Dermis microvascular lymphatic vessel endothelial cell (primary cell): ENCODE data around the gene ANKFY1. TPM values are rescaled to one million over a fixed set of nuclear protein-coding genes. Genes with fewer than 3 reads are reported as not detected.
A peak's percentile ranks its signal among the peaks of the same experiment; 100 is the strongest.
"Not testable (repeated sequence)": the region's sequence is repeated elsewhere in the genome, so short reads cannot be mapped to it uniquely, and the experiment has no call there.

Experiments
- DNase-seq, 2 donors: peaks; one replicate each; pipeline versions ENCODE4 v3.0.0 to v3.0.0-alpha.2; 2010; ENCODE audit warnings: low read depth in 2 of 2
- total RNA-seq: library from RNA; depleted of rRNA; stranded (reverse); fragments of >200 nt; gene quantifications from 2 replicates; pipeline ENCODE4 v1.2.1, GENCODE V29; 2014

Gene ANKFY1
- total RNA-seq, 1 donor from 2014 or later, result 21.7 TPM

DNA sequence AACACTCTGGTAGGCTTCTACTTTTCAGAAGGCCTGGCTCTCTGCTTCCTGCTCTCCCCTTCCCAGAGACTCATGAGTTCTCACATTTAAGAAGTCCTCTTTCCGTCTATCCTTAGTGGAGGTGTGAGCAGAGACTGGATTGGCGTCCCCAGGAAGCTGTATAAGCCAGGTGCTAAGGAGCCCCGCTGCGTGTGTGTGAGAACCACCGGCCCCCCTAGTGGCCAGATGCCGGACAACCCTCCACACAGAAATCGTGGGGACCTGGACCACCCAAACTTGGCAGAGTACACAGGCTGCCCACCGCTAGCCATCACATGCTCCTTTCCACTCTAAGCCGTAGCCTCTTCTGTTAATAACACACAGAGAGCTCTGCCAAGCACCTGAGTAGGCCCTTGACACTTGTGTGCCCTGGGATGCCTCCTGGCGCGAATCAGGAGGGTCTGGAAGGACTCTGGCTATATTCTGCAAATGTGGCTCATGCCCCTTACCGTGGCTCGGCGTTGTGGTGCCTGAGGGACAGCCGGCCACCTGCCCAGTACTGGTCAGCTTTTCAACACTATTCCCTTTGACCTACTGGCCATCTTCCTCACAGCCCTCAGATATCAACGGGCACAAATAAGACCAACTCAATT lies 106.9 kb downstream of the ANKFY1 start:
- DNase-seq, result no peak

DNA sequence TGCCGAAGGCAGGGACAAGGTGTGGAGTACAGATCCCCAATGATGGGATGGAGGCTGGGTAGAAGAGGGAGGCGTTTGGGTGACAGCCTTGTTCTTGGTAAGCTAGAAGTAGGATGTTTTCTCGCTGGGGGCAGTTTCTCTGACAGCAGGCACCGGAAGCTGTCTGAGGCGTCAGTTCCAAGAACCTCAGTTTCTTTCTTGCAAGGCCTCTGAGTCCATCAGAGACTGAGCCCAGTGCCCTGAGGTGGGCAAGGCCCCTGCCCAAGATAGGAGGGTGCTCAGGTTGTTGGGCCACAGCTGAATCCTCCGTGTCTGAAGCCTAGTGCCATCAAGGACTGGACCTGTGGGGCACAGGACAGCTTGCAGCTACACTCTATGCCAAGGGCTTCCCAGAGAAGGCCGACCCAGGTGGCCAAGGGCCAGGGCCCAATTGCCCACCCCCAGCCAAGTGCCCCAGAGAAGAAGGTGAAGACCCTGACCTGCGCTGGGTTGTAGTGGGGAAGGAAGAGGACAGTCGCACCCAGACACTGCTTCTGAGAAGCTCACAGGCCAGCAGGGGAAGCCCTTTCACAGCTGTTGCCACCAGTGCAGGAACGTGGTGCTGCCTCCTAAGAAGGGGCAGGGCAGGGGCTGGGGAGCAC lies 107.7 kb downstream of the ANKFY1 start:
- no peak for DNase-seq

DNA sequence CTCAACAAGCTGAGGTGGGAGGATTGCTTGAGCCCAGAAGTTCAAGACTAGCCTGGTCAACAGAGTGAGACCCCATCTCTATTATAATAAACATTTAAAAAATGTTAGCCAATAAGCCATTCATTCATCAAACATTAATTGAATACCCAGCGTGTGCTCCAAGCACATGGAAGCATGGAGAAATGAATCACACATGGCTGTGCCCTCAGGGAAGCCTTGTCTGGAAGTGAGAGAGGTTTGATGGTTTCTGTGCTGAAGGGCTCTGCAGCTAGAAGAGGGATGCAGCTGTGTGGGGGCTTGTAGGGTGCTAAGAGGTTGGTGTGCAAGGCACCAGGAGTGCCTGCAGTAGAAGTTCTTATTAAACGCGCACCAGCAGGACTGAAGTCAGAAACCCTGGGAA lies 109.6 kb downstream of the ANKFY1 start:
- DNase-seq, result no peak

- DNase-seq, result no peak
Measured at GRCh38 chr17:4152471-4152870, 111.3 kb downstream of the ANKFY1 start.

DNA sequence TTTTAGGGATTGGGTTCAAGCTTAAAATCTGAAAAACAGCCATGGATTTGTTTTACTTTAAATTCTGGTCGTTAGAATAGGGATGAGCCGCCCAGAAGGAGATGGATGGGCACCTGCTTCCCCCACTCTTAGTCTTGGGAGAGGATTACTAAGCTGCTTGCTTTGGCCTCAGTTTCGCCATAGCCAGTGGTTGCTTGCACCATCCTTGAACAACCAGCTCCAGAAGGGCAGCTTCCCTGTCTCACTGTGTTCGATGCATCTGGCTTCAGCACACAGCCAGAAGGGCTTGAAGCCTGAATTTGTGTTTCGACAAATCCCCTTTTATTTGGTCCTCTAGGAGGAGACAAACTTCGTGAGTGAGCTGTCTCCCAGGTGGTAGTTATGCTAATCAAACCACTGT lies 113.7 kb downstream of the ANKFY1 start:
- DNase-seq, result no peak

- no peak for DNase-seq
Measured at GRCh38 chr17:4148611-4149308, 115.0 kb downstream of the ANKFY1 start.

DNA sequence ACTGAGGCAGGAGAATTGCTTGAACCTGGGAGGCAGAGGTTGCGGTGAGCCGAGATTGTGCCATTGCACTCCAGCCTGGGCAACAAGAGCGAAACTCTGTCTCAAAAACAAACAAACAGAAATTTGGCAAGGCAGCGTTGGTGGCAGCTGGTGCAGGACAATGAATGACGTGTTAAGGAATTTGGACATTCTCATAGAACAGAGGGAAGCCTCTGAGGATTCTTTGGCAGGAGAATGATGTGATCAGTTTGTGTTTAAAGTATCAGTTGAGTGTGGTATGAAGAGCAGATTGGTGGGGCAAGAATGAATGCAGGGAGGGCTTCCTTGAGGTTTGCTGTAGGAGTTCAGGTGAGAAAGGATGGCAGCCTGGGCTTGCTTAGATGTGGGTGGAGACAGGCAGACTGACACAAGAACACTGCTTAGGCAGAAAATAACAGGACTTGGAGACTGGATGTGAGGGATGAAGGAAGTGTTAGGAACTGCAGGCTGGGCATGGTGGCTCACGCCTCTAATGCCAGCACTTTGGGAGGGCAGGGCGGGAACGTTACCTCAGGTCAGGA lies 115.9 kb downstream of the ANKFY1 start:
- no peak for DNase-seq

DNA sequence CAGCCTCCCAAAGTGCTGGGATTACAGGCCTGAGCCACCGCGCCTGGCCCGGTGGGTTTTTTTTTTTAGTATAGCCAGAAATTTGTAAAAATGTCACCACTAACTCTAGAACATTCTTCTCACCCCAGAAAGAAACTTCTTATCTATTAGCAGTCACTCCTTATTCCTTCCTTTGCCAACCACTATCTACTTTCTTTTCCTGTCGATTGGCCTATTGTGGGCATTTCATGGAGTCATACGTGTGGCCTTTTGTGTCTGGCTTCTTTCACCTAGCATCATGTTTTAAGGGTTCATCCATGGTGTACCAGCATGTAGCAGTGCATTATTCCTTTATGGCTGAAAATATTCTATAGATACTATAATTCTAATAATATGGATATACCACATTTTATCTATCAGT lies 117.1 kb downstream of the ANKFY1 start:
- no peak for DNase-seq

- peak in 1 of 2 donors; percentile 11 for DNase-seq
Measured at GRCh38 chr17:4144422-4144747, 119.4 kb downstream of the ANKFY1 start.

GRCh38 chr17:4143563-4144421 lies 120.0 kb downstream of the ANKFY1 start:
- DNase-seq, result peak; percentile 86 to 96

GRCh38 chr17:4142107-4142900 lies 121.5 kb downstream of the ANKFY1 start:
- DNase-seq, result peak in 1 of 2 donors; percentile 55

- no peak for DNase-seq
Measured at GRCh38 chr17:4140125-4140524, 123.7 kb downstream of the ANKFY1 start.

DNA sequence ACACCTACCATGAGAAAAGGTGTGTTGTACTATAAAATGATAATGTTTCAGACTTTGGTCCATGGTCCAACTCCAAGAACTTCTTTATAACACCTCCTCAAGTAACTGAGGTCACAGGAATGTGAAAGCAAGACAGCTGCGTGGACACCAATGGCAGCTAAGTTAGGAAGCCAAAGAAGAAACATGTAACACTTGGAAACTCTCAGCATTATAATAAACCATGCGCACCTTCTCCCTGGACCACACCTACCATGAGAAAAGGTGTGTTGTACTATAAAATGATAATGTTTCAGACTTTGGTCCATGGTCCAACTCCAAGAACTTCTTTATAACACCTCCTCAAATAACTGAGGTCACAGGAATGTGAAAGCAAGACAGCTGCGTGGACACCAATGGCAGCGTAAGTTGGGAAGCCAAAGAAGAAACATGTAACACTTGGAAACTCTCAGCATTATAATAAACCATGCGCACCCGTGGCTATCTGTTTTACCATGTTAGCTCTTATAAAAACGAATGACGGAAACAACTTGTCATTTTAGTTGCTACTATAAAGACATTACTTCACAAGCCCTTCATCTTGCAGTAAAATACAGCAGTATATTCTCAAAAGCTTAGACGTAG lies 124.8 kb downstream of the ANKFY1 start:
- DNase-seq, result not testable (repeated sequence)

- no peak for DNase-seq
Measured at GRCh38 chr17:4136373-4136772, 127.4 kb downstream of the ANKFY1 start.

- DNase-seq, result no peak
Measured at GRCh38 chr17:4135489-4135888, 128.3 kb downstream of the ANKFY1 start.

- no peak for DNase-seq
Measured at GRCh38 chr17:4134721-4135120, 129.1 kb downstream of the ANKFY1 start.

GRCh38 chr17:4130715-4131114 lies 133.1 kb downstream of the ANKFY1 start:
- peak in 1 of 2 donors; percentile 44 for DNase-seq

DNA sequence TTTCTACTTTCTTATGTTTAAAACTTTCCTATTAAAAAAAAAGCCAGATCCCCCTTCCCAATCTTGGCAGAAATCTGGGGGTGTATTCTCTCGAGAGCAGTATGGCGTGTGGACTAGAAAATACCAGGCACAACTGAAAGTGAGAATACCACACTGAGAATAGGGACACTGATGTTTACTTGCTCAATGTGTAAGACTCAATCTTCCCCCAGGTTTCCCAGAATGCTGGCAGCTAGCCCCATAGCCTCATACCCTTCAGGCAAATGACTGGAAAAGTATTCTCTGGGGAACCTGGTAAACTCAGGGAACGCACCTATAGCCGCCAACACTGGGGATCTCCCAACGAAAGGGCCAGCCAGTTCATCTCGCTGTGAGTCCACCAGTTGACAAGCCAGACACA lies 136.2 kb downstream of the ANKFY1 start:
- no peak for DNase-seq

DNA sequence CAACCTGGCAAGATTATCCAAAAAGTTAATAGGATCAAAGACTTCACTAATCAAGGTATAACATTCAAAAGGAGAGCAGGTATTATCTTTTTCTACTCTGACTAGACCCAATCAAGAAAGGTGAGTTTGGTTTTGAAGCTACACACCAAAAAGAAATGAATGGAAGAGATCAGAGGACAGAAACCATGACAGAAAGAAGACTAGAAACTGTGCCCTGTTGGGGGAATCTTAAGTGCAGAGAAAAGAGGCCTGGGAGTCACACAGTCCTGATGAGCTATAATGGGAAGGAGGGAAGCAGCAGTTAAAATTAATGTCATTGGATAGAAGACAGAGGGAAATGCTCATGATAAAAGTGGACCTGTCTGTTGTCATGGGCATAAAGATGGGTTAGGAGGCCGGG lies 138.2 kb downstream of the ANKFY1 start:
- DNase-seq, result no peak

DNA sequence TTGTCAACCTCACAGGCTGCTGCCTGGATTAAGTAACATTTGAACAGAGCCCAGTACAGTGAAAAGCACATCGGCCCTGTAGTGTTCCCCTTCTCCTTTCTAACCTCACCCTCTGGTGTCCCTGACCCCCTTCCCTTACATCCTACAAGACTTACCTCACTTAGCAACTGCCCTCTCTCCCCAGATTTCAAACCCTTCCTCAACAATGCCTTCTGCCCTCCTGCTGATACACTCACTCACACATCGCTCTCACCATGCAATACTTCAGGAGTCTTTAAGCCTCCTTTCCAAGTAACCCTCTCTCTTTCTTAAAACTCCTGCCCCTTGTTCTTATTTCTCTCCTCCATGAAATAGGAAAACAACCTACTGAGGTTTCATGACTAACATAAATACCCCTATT lies 138.8 kb downstream of the ANKFY1 start:
- DNase-seq, result no peak
